Measurements from ENCODE around the gene ATXN1. TPM values are rescaled to one million over a fixed set of nuclear protein-coding genes. Genes with fewer than 3 reads are reported as not detected.
"Not testable (repeated sequence)": the region's sequence is repeated elsewhere in the genome, so short reads cannot be mapped to it uniquely, and the experiment has no call there.

Gene ATXN1
- total RNA-seq, 1 experiment from 2014 or later, result 19.7 TPM

DNA sequence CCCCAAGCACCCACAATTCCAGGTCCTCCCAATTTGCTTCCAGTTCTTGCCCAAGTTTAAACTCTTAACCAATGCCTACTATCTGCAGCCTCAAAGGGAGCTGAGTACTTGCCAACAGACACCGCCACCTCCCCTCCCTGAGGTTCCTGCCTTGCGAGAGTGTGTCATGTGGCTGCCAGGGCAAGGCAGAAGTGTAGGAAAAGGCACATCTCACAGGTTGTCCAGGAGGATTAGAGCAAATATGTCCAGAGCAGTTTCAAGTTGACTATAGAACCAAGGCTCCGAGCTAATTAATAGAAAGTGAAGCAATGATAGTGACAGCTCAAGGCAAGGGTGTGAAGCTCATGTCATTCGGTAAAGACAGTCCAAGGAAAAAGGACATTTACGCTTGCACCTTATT is 127.8 kb downstream of the ATXN1 start:
- no peaks in the 10 kb centered on the region for H3K9me3 Mint-ChIP-seq (ENCODE audit: low read depth, unreplicated experiment)
- no peak for DNase-seq
- no peaks in the 10 kb centered on the region for H3K36me3 Mint-ChIP-seq (ENCODE audit: insufficient read depth, unreplicated experiment)
- H3K27ac Mint-ChIP-seq (ENCODE audit: unreplicated experiment), result no peak overlapping the region
- peaks cover 12% of the 10 kb centered on the region for H3K4me1 Mint-ChIP-seq (ENCODE audit: low read depth, unreplicated experiment)
- no peak overlapping the region for H3K4me3 Mint-ChIP-seq (ENCODE audit: low read depth, unreplicated experiment)
- TF ChIP-seq, protein P1, sequence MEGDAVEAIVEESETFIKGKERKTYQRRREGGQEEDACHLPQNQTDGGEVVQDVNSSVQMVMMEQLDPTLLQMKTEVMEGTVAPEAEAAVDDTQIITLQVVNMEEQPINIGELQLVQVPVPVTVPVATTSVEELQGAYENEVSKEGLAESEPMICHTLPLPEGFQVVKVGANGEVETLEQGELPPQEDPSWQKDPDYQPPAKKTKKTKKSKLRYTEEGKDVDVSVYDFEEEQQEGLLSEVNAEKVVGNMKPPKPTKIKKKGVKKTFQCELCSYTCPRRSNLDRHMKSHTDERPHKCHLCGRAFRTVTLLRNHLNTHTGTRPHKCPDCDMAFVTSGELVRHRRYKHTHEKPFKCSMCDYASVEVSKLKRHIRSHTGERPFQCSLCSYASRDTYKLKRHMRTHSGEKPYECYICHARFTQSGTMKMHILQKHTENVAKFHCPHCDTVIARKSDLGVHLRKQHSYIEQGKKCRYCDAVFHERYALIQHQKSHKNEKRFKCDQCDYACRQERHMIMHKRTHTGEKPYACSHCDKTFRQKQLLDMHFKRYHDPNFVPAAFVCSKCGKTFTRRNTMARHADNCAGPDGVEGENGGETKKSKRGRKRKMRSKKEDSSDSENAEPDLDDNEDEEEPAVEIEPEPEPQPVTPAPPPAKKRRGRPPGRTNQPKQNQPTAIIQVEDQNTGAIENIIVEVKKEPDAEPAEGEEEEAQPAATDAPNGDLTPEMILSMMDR (IDR thresholded peaks at IDR 0.05; ENCODE audit: unreplicated experiment), result no peak
- intact Hi-C loops (cut with micrococcal nuclease; ENCODE audit: unreplicated experiment), result no loop called here
- CTCF ChIA-PET, result no interaction called here
- no peaks in the 10 kb centered on the region for H3K27me3 Mint-ChIP-seq (ENCODE audit: unreplicated experiment)
- BruUV-seq (replicated peaks), result no TSS peak

DNA sequence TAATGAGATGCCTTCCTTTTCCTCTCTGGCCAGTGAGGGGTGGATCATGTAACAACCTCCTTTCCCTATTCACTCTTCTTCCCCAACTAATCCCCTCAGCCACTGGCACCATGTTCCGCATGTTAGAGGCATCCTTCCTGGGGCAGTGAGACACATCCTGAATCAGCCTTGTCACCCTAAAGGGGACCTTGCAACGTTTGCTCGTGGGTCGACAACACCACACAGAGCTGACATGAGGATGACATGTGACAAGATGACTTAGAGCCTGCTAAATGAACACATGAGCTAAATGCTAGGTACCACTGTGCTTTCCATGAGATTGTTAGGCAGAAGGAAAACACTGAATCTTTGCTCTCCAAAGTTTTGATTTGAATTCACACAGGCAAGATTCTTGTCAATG is 129.2 kb downstream of the ATXN1 start:
- CTCF ChIA-PET, result no interaction called here
- Mint-ChIP-seq H3K4me1 (ENCODE audit: low read depth, unreplicated experiment) (peaks cover 12% of the 10 kb centered on the region), H3K36me3 (ENCODE audit: insufficient read depth, unreplicated experiment) (no peaks in the 10 kb centered on the region), H3K9me3 (ENCODE audit: low read depth, unreplicated experiment) (no peaks in the 10 kb centered on the region), H3K4me3 (ENCODE audit: low read depth, unreplicated experiment) (no peak overlapping the region), H3K27ac (ENCODE audit: unreplicated experiment) (no peak overlapping the region), H3K27me3 (ENCODE audit: unreplicated experiment) (no peaks in the 10 kb centered on the region)
- no peak for DNase-seq
- BruUV-seq (replicated peaks), result no TSS peak
- intact Hi-C loops (cut with micrococcal nuclease; ENCODE audit: unreplicated experiment), result no loop called here
- TF ChIP-seq, protein P1 (IDR thresholded peaks at IDR 0.05; ENCODE audit: unreplicated experiment), result no peak

DNA sequence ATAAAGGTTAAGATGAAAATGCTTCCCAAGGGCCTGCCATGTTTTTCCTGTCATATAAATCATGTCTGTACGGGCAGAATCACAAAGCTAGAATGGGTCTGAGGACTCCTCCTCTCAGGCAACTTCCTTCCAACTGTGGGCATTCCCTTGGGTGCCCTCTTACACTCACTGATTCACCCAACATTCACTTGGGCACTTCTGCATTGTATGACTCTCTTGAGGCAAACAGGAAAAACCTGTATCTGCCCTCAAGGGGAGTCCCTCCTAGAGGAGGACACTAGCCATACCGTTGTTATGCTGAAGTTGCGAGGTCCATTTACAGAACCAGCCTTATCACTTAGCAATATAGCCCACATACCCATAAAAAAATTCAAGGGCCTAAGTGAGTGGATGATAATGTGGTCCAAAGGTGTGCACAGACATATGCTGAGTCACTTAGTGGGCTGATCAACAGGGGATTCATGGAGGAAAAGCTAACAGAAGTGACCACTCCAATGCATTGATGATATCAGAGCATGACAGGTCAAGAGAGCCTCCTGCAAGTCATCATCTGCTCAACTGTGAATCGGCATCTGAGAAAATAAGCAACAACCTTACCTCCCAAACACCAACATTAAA is 131.1 kb downstream of the ATXN1 start:
- H3K4me3 Mint-ChIP-seq (ENCODE audit: low read depth, unreplicated experiment), result no peak overlapping the region
- DNase-seq, result no peak

DNA sequence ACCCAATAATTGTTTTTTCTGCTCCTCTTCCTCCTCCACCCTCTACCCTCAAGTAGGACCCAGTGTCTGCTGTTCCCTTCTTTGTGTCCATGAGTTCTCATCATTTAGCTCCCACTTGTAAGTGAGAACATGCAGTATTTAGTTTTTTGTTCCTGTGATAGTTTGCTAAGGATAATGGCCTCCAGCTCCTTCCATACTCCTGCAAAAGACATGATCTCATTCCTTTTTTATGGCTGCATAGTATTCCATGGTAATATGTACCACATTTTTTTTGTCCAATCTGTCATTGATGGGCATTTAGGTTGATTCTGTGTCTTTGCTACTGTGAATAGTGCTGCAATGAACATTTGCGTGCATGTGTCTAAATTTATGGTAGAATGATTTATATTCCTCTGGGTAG is 132.7 kb downstream of the ATXN1 start:
- H3K4me3 Mint-ChIP-seq (ENCODE audit: low read depth, unreplicated experiment); H3K36me3 Mint-ChIP-seq (ENCODE audit: insufficient read depth, unreplicated experiment); DNase-seq; H3K27ac Mint-ChIP-seq (ENCODE audit: unreplicated experiment); CTCF ChIA-PET; BruUV-seq (replicated peaks); H3K9me3 Mint-ChIP-seq (ENCODE audit: low read depth, unreplicated experiment); intact Hi-C loops (cut with micrococcal nuclease; ENCODE audit: unreplicated experiment); H3K4me1 Mint-ChIP-seq (ENCODE audit: low read depth, unreplicated experiment); H3K27me3 Mint-ChIP-seq (ENCODE audit: unreplicated experiment): not testable (repeated sequence)

More for the DNA sequence above, 131.1 kb downstream of the ATXN1 start:
- peaks cover 12% of the 10 kb centered on the region for H3K4me1 Mint-ChIP-seq (ENCODE audit: low read depth, unreplicated experiment)
- CTCF ChIA-PET, result no interaction called here
- TF ChIP-seq, protein P1 (IDR thresholded peaks at IDR 0.05; ENCODE audit: unreplicated experiment), result no peak
- BruUV-seq (replicated peaks), result no TSS peak
- no peaks in the 10 kb centered on the region for H3K36me3 Mint-ChIP-seq (ENCODE audit: insufficient read depth, unreplicated experiment)
- no peak overlapping the region for H3K27ac Mint-ChIP-seq (ENCODE audit: unreplicated experiment)
- intact Hi-C loops (cut with micrococcal nuclease; ENCODE audit: unreplicated experiment), result no loop called here
- no peaks in the 10 kb centered on the region for H3K27me3 Mint-ChIP-seq (ENCODE audit: unreplicated experiment)
- no peaks in the 10 kb centered on the region for H3K9me3 Mint-ChIP-seq (ENCODE audit: low read depth, unreplicated experiment)

DNA sequence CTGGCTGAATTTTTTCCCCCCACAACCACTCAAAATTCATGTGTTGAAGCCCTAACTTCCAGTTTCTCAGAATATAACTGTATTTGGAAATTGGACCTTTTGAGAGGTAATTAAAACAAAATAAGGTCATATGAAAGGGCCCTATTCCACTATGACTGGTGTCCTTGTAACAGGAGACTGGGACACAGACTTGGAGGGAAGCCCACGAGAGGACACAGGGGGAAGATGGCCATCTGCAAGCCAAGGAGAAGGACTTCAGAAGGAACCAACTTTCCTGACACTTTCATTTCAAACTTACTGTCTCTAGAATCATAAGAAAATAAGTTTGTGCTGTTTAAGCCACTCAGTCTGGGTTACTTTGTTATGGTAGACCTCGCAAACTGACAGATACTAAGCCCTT is 134.6 kb downstream of the ATXN1 start:
- H3K36me3 Mint-ChIP-seq (ENCODE audit: insufficient read depth, unreplicated experiment), result peaks cover 3% of the 10 kb centered on the region
- CTCF ChIA-PET, result no interaction called here
- BruUV-seq (replicated peaks), result no TSS peak
- H3K27me3 Mint-ChIP-seq (ENCODE audit: unreplicated experiment), result no peaks in the 10 kb centered on the region
- TF ChIP-seq, protein P1 (IDR thresholded peaks at IDR 0.05; ENCODE audit: unreplicated experiment), result no peak
- no peak overlapping the region for H3K4me3 Mint-ChIP-seq (ENCODE audit: low read depth, unreplicated experiment)
- no peaks in the 10 kb centered on the region for H3K4me1 Mint-ChIP-seq (ENCODE audit: low read depth, unreplicated experiment)
- no peak for DNase-seq
- no peaks in the 10 kb centered on the region for H3K9me3 Mint-ChIP-seq (ENCODE audit: low read depth, unreplicated experiment)
- H3K27ac Mint-ChIP-seq (ENCODE audit: unreplicated experiment), result no peak overlapping the region
- intact Hi-C loops (cut with micrococcal nuclease; ENCODE audit: unreplicated experiment), result no loop called here

Data from Calu3 (cell line).